GOT3 (cell line): Measurements from ENCODE around the gene COL4A5.
"Not testable (repeated sequence)": the region's sequence is repeated elsewhere in the genome, so short reads cannot be mapped to it uniquely, and the experiment has no call there.

Experiments used
- DNase-seq: peaks from one replicate; lab custom pipeline; 2025; ENCODE audit warnings: mixed read lengths; lab: John Stamatoyannopoulos, UW

COL4A5 gene

GRCh38 chrX:108456971-108457477 is 17.4 kb downstream of the COL4A5 start:
- DNase-seq, result no peak

GRCh38 chrX:108464604-108465003 is 25.0 kb downstream of the COL4A5 start:
- DNase-seq, result no peak

- DNase-seq, result no peak
Observed at GRCh38 chrX:108468486-108468885, 28.8 kb downstream of the COL4A5 start.

GRCh38 chrX:108473979-108474378 is 34.3 kb downstream of the COL4A5 start:
- DNase-seq, result no peak

GRCh38 chrX:108481528-108481927 is 41.9 kb downstream of the COL4A5 start:
- DNase-seq, result not testable (repeated sequence)

GRCh38 chrX:108484251-108484650 is 44.6 kb downstream of the COL4A5 start:
- no peak for DNase-seq

- no peak for DNase-seq
Observed at GRCh38 chrX:108485960-108486359, 46.3 kb downstream of the COL4A5 start.

GRCh38 chrX:108494406-108495090 is 54.9 kb downstream of the COL4A5 start:
- no peak for DNase-seq

- DNase-seq, result no peak
Observed at GRCh38 chrX:108511721-108512120, 72.1 kb downstream of the COL4A5 start.

GRCh38 chrX:108516184-108516583 is 76.5 kb downstream of the COL4A5 start:
- DNase-seq, result no peak

GRCh38 chrX:108527724-108528123 is 88.1 kb downstream of the COL4A5 start:
- DNase-seq, result no peak

- DNase-seq, result no peak
Observed at GRCh38 chrX:108537005-108537404, 97.4 kb downstream of the COL4A5 start.

GRCh38 chrX:108541286-108541685 is 101.6 kb downstream of the COL4A5 start:
- no peak for DNase-seq

- DNase-seq, result no peak
Observed at GRCh38 chrX:108557580-108557979, 117.9 kb downstream of the COL4A5 start.

- no peak for DNase-seq
Observed at GRCh38 chrX:108558217-108558616, 118.6 kb downstream of the COL4A5 start.

GRCh38 chrX:108573136-108573535 is 133.5 kb downstream of the COL4A5 start:
- DNase-seq, result no peak

GRCh38 chrX:108582151-108582550 is 142.5 kb downstream of the COL4A5 start:
- no peak for DNase-seq

GRCh38 chrX:108584617-108585211 is 145.1 kb downstream of the COL4A5 start:
- DNase-seq, result no peak

- no peak for DNase-seq
Observed at GRCh38 chrX:108590496-108590895, 150.9 kb downstream of the COL4A5 start.

- no peak for DNase-seq
Observed at GRCh38 chrX:108601276-108601675, 161.6 kb downstream of the COL4A5 start.

- DNase-seq, result no peak
Observed at GRCh38 chrX:108610141-108610540, 170.5 kb downstream of the COL4A5 start.

- DNase-seq, result no peak
Observed at GRCh38 chrX:108614616-108615015, 175.0 kb downstream of the COL4A5 start.

GRCh38 chrX:108640817-108641216 is 201.2 kb downstream of the COL4A5 start:
- DNase-seq, result no peak
